GM13976 (cell line): ENCODE data around the gene HERPUD1.
A peak's percentile ranks its signal among the peaks of the same experiment; 100 is the strongest.

Experiments
- DNase-seq: peaks from one replicate; pipeline ENCODE4 v3.0.0; 2012; ENCODE audit warnings: low spot score
- CTCF ChIP-seq: IDR thresholded peaks from 2 replicates; pipeline ENCODE4 v1.5.1; 2012; ENCODE audit warnings: borderline replicate concordance, mild to moderate bottlenecking; ENCODE audit not compliant: insufficient read depth; ENCODE audit errors: extremely low read depth, missing control alignments, control extremely low read depth
- in situ Hi-C: fragments of 300-500 bp; cut with MboI; formaldehyde crosslinking; loops from one replicate; pipeline ENCODE4 v1.12.0; 2022; ENCODE audit warnings: low sequenced_read_pairs, mixed read lengths, inconsistent platforms; ENCODE audit not compliant: unreplicated experiment

Gene HERPUD1

GRCh38 chr16:56947604-56947995, 15.7 kb downstream of the HERPUD1 start:
- no peak for TF ChIP-seq CTCF
- in situ Hi-C loops = no loop called here
- no peak for DNase-seq

- TF ChIP-seq CTCF = no peak
- in situ Hi-C loops = no loop called here
- DNase-seq = no peak
Observed at GRCh38 chr16:56948234-56948633, 16.3 kb downstream of the HERPUD1 start.

- no peak for TF ChIP-seq CTCF
- DNase-seq = no peak
- in situ Hi-C loops = loop anchor here (5.0 kb wide), 1 partner anchor 83 kb away; the partner anchor contains the start of gene SLC12A3
Observed at GRCh38 chr16:56950051-56950450, 18.1 kb downstream of the HERPUD1 start.

GRCh38 chr16:56950455-56950854, 18.5 kb downstream of the HERPUD1 start:
- no peak for DNase-seq
- TF ChIP-seq CTCF = no peak
- in situ Hi-C loops = loop anchor here (5.0 kb wide), 1 partner anchor 83 kb away; the partner anchor contains the start of gene SLC12A3

GRCh38 chr16:56950881-56951771, 19.2 kb downstream of the HERPUD1 start:
- in situ Hi-C loops = loop anchor here (5.0 kb wide), 1 partner anchor 84 kb away; the partner anchor contains the start of gene SLC12A3
- peak; percentile 79 for DNase-seq
- peak; percentile 50 for TF ChIP-seq CTCF

GRCh38 chr16:56953006-56953405, 21.1 kb downstream of the HERPUD1 start:
- TF ChIP-seq CTCF = no peak
- DNase-seq = no peak
- in situ Hi-C loops = loop anchor here (5.0 kb wide), 1 partner anchor 86 kb away; the partner anchor contains the start of gene SLC12A3
